Occipital lobe (tissue), 2 donors: ENCODE results near the gene NMT1. TPM values are rescaled to one million over a fixed set of nuclear protein-coding genes. Genes with fewer than 3 reads are reported as not detected.
"Not testable (repeated sequence)": the region's sequence is repeated elsewhere in the genome, so short reads cannot be mapped to it uniquely, and the experiment has no call there.

Source experiments
- DNase-seq: peaks from one replicate; lab custom pipeline; 2025; lab: John Stamatoyannopoulos, UW
- total RNA-seq: library from RNA; depleted of rRNA; stranded (reverse); fragments of >200 nt; gene quantifications from one replicate; pipeline ENCODE4 v1.2.3, GENCODE V29; 2014

The NMT1 gene
- total RNA-seq, 1 donor from 2014 or later = 27.9 TPM

DNA sequence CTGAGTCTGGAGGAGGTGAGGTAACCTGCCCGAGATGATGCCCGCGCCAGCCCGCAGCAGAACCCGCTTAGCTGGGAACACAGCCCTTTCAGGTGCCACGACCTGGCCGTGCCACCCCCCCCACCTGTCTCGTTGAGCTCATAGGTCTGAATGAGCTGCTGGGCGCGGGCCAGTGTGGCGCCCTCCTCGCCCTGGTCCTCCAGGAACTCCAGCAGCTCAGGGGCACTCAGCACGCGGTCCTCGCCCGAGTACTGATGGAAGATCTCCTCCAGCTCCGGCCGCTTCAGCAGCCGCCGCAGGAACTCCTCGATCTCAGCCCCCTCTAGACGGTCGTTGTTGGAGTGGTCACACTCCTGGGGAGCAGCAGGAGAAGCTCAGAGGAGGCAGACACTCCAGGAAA lies 57.6 kb downstream of the NMT1 start:
- DNase-seq = no peak

GRCh38 chr17:45119964-45120363 lies 58.8 kb downstream of the NMT1 start:
- no peak for DNase-seq

- DNase-seq = no peak
These were observed 59.4 kb downstream of the NMT1 start for GRCh38 chr17:45120558-45120957.

DNA sequence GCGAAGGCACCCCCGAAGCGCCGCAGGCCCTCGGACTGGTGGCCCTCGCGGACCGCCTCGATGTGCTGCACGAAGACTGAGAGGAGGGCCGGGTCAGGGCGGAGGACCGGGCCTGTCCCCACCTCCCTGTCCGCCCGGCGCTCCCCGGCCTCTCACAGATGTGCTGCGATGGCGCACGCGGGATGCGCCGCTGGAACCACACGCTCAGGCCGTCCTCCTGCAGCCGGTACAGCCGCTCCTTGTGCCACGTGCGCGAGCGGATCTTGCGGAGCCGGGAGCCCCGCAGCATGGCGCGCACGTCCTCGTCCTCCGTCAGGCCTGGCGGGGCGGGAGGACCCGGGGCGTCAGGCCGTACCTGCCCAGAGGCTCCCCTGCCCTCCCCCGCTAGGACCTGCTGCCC lies 59.9 kb downstream of the NMT1 start:
- no peak for DNase-seq

DNA sequence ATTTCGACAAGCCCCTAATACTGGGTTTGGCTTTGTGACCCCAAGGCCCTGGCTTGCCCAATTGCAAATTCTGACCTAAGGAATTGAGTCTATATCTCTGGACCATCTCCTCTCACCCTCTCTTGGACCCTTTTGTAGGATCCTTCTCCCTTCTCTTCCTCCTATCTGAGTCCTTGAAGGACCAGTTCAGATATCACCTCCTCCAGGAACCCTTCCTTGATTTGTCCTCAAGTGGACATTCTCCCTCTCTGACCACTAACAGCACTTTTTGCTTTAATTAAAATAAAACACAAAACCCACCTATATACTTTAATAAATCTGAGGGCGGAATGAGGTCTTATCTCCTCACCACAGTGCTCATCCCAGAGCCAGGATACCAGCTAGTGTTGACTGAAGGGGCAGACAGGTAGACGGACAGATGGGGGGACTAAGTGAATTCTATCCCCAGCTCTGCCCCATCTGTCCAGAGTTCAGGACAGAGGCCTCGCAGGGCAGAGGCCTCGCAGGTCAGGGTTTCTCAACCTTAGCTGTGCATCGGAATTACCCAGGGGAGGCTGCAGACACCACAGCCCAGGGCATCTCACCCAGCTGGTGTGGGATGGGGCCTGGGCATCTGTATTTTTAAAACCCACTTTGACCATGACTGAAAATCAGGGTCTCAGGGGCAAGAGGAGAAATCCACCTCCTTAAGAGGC lies 62.1 kb downstream of the NMT1 start:
- DNase-seq = no peak

DNA sequence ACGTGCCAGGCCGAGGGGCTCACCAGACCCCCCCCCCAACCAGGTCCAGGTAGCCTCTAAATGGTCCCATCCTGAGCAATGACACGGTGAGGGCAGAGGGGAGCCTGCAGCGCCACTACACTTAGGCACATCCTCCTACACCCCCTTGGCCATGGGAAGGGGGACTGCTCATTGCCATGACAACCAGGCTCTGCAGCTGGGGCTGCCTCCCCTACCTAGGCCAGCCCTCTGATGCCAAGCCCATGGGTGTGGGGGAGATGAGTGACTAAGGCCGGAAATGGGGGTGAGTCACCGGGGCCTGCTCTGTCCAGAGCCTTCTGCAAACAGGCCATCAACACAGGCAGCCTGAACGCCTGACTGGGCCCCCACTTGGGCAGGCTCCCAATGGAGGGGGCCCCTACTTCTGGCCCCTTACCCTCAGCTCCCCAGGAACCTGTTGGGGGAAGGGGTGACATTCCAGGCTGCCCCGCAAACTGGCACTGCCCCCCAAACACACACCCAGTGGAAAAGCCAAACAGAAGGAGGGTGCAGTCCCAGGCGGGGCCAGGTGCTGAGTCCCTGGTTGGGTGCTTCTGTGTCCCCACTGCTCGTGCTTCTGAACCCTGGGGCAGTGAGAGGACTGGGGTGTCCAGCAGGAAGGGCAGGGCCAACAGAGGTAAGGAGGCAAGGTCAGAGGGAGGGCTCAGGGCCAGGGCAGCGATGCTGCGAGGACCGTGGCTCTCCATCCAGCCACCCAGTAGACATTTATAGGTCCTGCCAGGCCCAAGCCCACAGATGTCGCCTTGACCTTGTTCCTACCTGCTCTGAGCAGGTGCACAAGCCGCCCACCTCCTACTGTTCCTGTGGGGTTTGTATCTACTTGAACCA lies 63.0 kb downstream of the NMT1 start:
- no peak for DNase-seq

DNA sequence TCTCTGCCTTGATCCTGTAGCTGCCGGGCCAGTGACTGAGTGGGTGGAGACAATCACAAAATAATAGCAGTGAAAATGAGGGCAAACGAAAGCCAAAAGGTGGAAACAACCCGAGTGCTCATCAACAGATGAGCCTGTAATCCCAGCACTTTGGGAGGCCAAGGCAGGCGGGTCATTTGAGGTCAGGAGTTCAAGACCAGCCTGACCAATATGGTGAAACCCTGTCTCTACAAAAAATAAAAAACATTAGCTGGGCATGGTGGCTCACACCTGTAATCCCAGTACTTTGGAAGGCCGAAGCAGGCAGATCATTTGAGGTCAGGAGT lies 63.6 kb downstream of the NMT1 start:
- DNase-seq = not testable (repeated sequence)

- DNase-seq = no peak
These were observed 64.4 kb downstream of the NMT1 start for GRCh38 chr17:45125509-45125908.

DNA sequence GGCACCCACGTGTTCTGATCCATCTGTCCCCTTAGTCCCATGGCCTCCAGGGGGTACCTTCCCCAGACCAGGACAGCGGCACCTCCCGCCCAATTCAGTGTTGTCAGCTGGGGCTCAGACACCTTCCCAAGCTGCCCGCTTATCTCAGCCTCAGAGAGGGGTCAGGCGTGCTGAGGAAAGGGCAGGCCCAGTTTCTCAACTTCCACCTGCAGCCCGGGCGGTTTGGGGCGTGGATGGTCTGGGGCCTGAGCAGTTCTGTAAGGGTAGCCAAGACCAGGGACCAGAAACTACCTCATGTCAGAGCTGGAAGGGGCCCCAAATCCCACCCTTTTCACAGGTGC lies 66.1 kb downstream of the NMT1 start:
- no peak for DNase-seq

- DNase-seq = no peak
These were observed 66.6 kb downstream of the NMT1 start for GRCh38 chr17:45127548-45128300.

DNA sequence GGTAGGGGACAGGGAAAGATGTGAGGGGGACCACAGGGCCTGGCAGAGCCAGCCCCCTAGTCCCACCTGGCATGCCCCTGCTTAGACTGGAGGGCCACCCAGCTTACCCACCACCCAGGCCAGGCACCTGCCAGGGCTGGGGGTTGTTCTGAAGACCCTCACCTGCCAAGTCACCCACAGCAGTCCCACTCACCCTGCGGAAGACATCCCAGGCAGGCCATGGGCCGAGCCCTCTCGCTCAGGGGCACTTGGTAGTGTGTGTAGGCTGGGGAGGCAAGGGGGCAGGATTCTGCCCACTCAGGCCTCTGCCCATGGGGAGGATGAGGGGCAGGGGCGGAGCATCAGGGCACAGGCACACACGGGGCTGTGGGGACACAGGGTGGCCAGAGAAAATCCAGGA lies 67.2 kb downstream of the NMT1 start:
- no peak for DNase-seq

DNA sequence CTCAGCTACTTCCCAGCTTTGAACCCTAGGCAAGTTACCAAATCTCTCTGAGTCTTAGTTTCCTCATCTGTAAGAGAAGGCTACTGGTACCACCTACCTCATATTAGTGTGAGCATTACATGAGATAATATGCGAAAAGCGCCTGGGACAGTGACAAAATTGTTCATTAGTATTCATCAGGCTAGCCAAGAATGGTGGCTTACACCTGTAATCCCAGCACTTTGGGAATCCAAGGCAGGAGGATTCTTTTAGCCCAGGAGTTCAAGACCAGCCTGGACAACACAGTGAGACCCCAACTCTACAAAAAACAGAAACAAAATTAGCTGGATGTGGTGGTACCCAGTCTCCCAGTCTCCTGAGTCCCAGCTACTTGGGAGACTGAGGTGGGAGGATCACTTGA lies 67.9 kb downstream of the NMT1 start:
- no peak for DNase-seq

DNA sequence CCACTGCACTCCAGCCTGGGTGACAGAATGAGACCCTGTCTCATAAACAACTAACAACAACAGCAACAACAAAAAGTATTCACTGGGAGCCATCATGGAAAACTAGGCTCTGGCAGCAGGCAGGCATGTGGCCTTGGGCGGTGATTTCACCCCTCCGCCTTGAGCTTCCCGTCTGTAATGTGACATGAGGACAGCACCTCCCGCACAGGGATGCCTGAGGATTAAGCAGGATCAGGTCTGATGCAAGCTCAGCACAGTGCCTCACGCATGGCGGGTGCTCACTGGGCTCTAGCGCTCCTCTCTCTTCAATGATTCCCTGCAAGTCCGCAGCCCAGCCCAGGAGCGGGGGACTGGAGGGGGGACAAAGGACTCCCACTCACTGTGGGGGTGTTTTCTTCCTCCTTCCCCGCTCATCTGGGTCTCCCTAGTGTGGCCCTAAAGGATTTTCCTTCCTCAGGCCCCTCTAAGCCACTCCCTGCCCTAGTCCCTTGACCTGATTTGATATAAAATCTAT lies 68.4 kb downstream of the NMT1 start:
- no peak for DNase-seq

- no peak for DNase-seq
These were observed 69.0 kb downstream of the NMT1 start for GRCh38 chr17:45129940-45130680.

GRCh38 chr17:45130681-45131615 lies 69.8 kb downstream of the NMT1 start:
- DNase-seq = no peak

GRCh38 chr17:45131616-45132319 lies 70.7 kb downstream of the NMT1 start:
- no peak for DNase-seq

- no peak for DNase-seq
These were observed 71.1 kb downstream of the NMT1 start, which contains the start of gene PLCD3 for GRCh38 chr17:45132320-45132571. Gene PLCD3, minus strand, starts transcription at chr17:45132515. Its CDS starts 105 bp downstream, at chr17:45132410.

- peak; percentile 77 for DNase-seq
These were observed 71.7 kb downstream of the NMT1 start for GRCh38 chr17:45132572-45133463.
